GM18907 (cell line): ENCODE measurements around the gene CDKN2AIPNL.

Experiments used
- ATAC-seq: cut with Tn5 transposase; IDR thresholded peaks from one replicate; pipeline ENCODE4 v1.9.1; 2021; ENCODE audit warnings: mild to moderate bottlenecking, moderate library complexity; ENCODE audit not compliant: unreplicated experiment

The CDKN2AIPNL gene, protein sequence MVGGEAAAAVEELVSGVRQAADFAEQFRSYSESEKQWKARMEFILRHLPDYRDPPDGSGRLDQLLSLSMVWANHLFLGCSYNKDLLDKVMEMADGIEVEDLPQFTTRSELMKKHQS

GRCh38 chr5:134411546-134412266 is at the start of gene CDKN2AIPNL:
Gene CDKN2AIPNL (minus strand): TSS chr5:134411881. CDS start chr5:134411854, 27 bp downstream.
- peak; percentile 98 for ATAC-seq

- ATAC-seq = no peak
Measured at GRCh38 chr5:134460551-134460950, 48.9 kb upstream of the CDKN2AIPNL start.

- ATAC-seq = no peak
Measured at GRCh38 chr5:134459491-134459890, 47.8 kb upstream of the CDKN2AIPNL start.

- ATAC-seq = no peak
Measured at GRCh38 chr5:134459010-134459403, 47.3 kb upstream of the CDKN2AIPNL start.

- ATAC-seq = no peak
Measured at GRCh38 chr5:134458234-134459009, 46.7 kb upstream of the CDKN2AIPNL start.

GRCh38 chr5:134457801-134458200 is 46.1 kb upstream of the CDKN2AIPNL start:
- ATAC-seq = no peak

DNA sequence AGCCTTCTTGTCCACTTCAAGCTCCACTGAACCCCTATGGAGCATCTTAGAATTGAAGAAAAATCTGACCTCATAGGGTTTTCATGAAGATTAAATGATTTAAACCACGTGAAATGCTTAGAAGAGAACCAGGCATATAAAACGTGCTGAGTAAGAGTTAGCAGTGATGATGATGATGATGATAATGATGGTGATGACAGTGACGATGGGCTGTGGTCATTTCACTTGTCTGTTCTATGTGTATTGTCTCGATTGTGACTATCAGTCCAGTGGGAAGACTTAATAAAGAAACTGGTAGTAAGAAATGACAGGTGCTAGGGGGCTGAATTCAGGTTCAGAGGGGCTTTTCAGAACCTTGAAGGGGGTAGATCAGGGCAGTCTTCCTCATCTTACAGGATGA is 45.1 kb upstream of the CDKN2AIPNL start:
- no peak for ATAC-seq

DNA sequence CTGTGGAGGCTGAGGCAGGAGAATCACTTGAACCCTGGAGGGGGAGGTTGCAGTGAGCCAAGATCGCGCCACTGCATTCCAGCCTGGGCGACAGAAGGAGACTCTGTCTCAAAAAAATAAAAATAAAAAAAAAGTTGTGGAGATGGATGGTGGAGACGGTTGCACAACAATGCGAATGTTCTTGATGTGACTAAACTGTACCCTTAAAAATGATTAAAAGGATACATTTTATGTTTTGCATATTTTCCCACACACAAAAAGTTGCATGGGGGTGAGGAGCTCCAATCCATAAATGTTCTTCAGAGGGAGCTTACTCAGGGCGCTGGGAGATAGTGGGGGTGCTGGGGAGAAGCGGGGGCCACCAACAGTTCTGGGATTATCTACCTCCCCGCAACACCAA is 43.8 kb upstream of the CDKN2AIPNL start:
- no peak for ATAC-seq

GRCh38 chr5:134453016-134453415 is 41.3 kb upstream of the CDKN2AIPNL start:
- ATAC-seq = no peak

GRCh38 chr5:134451936-134452505 is 40.3 kb upstream of the CDKN2AIPNL start:
- no peak for ATAC-seq

DNA sequence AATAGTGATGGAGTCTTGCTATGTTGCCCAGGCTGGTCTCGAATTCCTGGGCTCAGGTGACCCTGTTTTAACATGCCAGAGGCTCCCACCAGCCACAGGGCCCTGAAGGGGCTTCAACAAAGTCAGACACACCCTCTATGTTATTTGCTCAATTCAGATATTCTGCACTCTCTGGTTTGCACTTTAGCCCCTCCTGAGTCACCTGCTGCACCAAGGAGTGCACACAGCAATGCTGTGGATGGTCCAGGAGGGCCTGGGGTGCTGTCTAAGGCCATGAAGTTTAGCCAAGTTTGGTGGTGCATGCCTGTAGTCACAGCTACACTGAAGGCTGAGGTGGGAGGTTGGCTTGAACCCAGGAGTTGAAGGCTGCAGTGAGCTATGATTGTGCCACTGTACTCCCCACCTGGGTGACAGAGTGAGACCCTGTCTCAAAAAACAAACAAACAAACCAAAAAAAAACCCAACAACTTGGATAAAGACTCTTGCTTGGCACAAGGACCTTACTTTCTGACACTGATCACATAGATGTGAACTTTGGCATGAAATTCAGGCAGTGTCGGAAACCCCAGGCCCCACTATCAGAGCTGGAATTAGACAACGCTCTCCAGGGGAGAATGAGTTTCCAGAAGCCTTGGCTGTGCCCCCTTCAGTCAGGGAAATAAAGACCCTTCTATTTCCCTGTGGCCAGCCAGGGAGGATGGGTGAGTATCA is 39.7 kb upstream of the CDKN2AIPNL start:
- ATAC-seq = no peak

DNA sequence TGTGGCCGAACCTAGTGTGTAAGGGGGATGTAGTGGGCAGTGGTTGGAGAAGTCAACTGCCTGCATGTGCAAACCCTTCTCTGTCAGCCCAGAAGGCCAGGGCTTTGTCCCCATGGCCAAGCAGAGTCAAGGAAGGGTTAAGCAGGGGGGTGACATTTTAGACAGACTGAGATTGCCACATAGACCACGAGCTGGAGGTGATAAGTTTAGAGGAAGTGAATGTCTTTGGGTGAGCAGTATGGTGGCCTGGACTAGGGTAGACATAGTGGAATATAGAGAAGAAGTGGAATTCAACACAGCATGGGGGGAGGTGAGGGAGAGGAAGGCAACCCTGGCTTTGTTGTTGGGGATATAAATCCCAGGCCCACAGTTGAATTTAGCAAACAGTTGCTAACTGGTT is 38.7 kb upstream of the CDKN2AIPNL start:
- ATAC-seq = no peak

- no peak for ATAC-seq
Measured at GRCh38 chr5:134449167-134449566, 37.5 kb upstream of the CDKN2AIPNL start.

DNA sequence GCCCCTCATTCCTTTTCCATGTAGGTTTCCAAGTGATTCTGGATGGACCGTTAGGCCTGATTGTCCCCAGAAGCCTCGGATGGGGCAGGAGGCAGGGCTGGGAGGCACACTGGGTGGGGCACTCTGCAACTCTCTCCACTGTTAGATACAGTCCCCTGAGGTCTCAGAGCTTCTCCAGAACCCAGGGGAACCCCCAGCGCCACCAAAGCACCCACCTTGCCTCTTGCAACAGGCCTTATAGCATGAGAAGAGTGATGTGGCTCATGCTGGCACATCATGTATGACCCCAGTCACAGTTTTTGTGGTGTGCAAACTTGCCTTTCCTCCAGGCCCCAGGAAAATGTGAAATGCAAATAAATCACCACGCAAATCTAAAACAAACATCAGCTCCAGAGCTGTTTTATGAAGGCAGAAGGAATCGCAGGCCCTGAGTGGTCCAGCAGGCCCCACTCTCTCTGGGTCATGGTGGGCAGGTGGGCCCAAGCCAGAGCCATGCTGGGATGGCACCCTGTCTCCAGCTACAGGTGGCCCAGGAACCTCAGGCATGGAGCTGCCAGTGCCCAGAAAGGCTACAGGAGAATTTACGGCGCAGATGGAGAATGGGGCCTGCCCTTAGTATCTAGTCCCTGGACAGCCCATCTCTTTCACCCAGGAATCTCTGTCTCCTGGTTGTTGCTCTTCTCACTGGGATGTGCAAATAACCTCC is 36.3 kb upstream of the CDKN2AIPNL start:
- ATAC-seq = no peak

GRCh38 chr5:134446938-134447337 is 35.3 kb upstream of the CDKN2AIPNL start:
- peak; percentile 76 for ATAC-seq

DNA sequence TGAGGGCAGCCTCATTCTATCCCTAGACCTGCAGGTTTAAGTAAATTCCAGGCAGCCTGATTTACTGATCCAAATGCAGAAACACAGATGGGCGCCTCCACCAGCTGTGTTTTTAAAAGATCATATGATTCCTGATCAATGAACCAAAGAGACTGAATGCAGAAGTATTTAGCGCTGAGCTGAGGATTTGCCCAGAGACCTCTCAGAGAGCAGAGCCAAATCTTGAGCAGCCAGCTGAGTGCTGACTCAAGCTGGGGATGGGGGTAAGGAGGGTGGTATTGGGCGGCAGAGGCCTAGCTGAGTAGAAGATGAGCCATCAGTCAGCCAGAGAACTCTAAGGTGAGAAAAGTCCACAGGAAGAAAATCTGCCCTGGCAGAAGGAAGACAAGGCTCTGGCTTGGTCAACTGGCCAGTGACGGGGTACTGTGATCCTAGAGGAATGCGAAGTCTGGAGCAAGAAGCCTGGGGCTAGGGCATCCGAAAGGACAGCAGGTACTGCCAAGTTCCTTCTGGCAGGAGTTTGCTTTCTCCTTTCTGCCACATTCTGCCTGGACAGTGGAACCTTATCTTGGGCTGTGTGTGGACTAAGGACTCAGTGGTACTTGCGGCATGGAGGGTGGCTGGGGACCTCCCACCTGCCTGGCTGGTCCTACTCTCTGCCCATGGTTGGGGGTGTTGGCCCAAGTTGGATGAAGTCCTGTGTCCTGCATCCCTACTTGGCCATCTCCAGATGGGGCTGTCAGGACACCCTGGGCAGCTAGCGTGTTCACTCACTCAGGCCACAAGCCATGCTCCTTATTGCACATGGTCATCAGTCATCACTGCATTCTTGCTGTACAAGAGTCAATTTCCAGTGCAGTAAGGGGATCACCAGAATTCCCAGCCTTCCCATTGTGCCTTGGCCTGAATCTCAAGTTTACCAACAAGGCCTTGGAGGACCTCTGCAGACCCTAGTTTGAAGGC is 34.5 kb upstream of the CDKN2AIPNL start:
- ATAC-seq = no peak

GRCh38 chr5:134444941-134445471 is 33.3 kb upstream of the CDKN2AIPNL start:
- ATAC-seq = no peak

GRCh38 chr5:134440201-134440755 is 28.6 kb upstream of the CDKN2AIPNL start:
- no peak for ATAC-seq

GRCh38 chr5:134439210-134439654 is 27.6 kb upstream of the CDKN2AIPNL start:
- no peak for ATAC-seq
